Memory B cell (primary cell): ENCODE data around the gene GSK3A.

Source experiments
- ATAC-seq: fragments of 150-1000 bp; cut with Tn5 transposase; 2 replicates; pipeline ENCODE4 v1.10.0; 2021; ENCODE audit warnings: low read depth, mild to moderate bottlenecking, moderate library complexity
- DNase-seq, 2 donors: peaks; one replicate each; pipeline ENCODE4 v3.0.0; 2022; ENCODE audit warnings: low spot score in 2 of 2
- H3K27ac Mint-ChIP-seq: one replicate; pipeline ENCODE4 v1.8.0; 2022; ENCODE audit warnings: mild to moderate bottlenecking, moderate library complexity, mixed read lengths
- H3K27me3 Mint-ChIP-seq: one replicate; pipeline ENCODE4 v1.8.0; 2022; ENCODE audit warnings: mixed read lengths
- H3K36me3 Mint-ChIP-seq: one replicate; pipeline ENCODE4 v1.8.0; 2022; ENCODE audit warnings: mild to moderate bottlenecking, mixed read lengths
- H3K4me1 Mint-ChIP-seq: one replicate; pipeline ENCODE4 v1.8.0; 2022; ENCODE audit warnings: mixed read lengths
- H3K4me3 Mint-ChIP-seq: one replicate; pipeline ENCODE4 v1.8.0; 2022; ENCODE audit warnings: mild to moderate bottlenecking, moderate library complexity, mixed read lengths
- H3K9me3 Mint-ChIP-seq: one replicate; pipeline ENCODE4 v1.8.0; 2022; ENCODE audit warnings: mixed read lengths

Gene GSK3A

GRCh38 chr19:42242512-42243409 lies at the start of gene GSK3A:
TSS of gene GSK3A (minus strand) at chr19:42242602. CDS start at chr19:42242465, 137 bp downstream.
- Mint-ChIP-seq H3K9me3 (no peaks in the 10 kb centered on the region), H3K27me3 (no peaks in the 10 kb centered on the region), H3K36me3 (peaks cover 2% of the 10 kb centered on the region), H3K27ac (peak within 1 kb of the TSS; percentile 75), H3K4me1 (peaks cover 27% of the 10 kb centered on the region), H3K4me3 (peak within 1 kb of the TSS; percentile 86)
- ATAC-seq (peak; percentile 69), DNase-seq (peak; percentile 87 to 93)

- H3K4me3 Mint-ChIP-seq: no peak overlapping the region
- no peaks in the 10 kb centered on the region for H3K27me3 Mint-ChIP-seq
These were observed 49.0 kb upstream of the GSK3A start for GRCh38 chr19:42291435-42291810.

GRCh38 chr19:42290523-42291434 lies 48.4 kb upstream of the GSK3A start:
- Mint-ChIP-seq H3K4me1 (peaks cover 15% of the 10 kb centered on the region), H3K36me3 (peaks cover 15% of the 10 kb centered on the region), H3K27ac (peak overlapping the region; percentile 87), H3K9me3 (no peaks in the 10 kb centered on the region), H3K27me3 (no peaks in the 10 kb centered on the region), H3K4me3 (no peak overlapping the region)
- DNase-seq: peak; percentile 62 to 67
- ATAC-seq: peak; percentile 86

More at GRCh38 chr19:42291435-42291810, 49.0 kb upstream of the GSK3A start:
- DNase-seq: no peak
- ATAC-seq: no peak
- Mint-ChIP-seq H3K4me1 (peaks cover 13% of the 10 kb centered on the region), H3K9me3 (no peaks in the 10 kb centered on the region), H3K27ac (peak overlapping the region; percentile 87), H3K36me3 (peaks cover 15% of the 10 kb centered on the region)

GRCh38 chr19:42290136-42290522 lies 47.7 kb upstream of the GSK3A start:
- H3K36me3 Mint-ChIP-seq: peaks cover 15% of the 10 kb centered on the region
- H3K4me1 Mint-ChIP-seq: peaks cover 21% of the 10 kb centered on the region
- ATAC-seq (no peak), DNase-seq (no peak)
- H3K9me3 Mint-ChIP-seq: no peaks in the 10 kb centered on the region
- H3K27me3 Mint-ChIP-seq: no peaks in the 10 kb centered on the region
- H3K4me3 Mint-ChIP-seq: no peak overlapping the region
- no peak overlapping the region for H3K27ac Mint-ChIP-seq

GRCh38 chr19:42289556-42290041 lies 47.2 kb upstream of the GSK3A start:
- H3K36me3 Mint-ChIP-seq: peaks cover 15% of the 10 kb centered on the region
- H3K27me3 Mint-ChIP-seq: no peaks in the 10 kb centered on the region
- no peak overlapping the region for H3K4me3 Mint-ChIP-seq
- peaks cover 26% of the 10 kb centered on the region for H3K4me1 Mint-ChIP-seq
- DNase-seq (no peak), ATAC-seq (no peak)
- no peak overlapping the region for H3K27ac Mint-ChIP-seq
- no peaks in the 10 kb centered on the region for H3K9me3 Mint-ChIP-seq

- Mint-ChIP-seq H3K4me3 (no peak overlapping the region), H3K4me1 (peaks cover 27% of the 10 kb centered on the region), H3K36me3 (peaks cover 15% of the 10 kb centered on the region), H3K27me3 (no peaks in the 10 kb centered on the region), H3K27ac (no peak overlapping the region), H3K9me3 (no peaks in the 10 kb centered on the region)
- no peak for DNase-seq
- no peak for ATAC-seq
These were observed 46.6 kb upstream of the GSK3A start for GRCh38 chr19:42288881-42289555.

GRCh38 chr19:42288387-42288786 lies 46.0 kb upstream of the GSK3A start:
- no peaks in the 10 kb centered on the region for H3K9me3 Mint-ChIP-seq
- H3K27me3 Mint-ChIP-seq: no peaks in the 10 kb centered on the region
- H3K27ac Mint-ChIP-seq: no peak overlapping the region
- ATAC-seq (no peak), DNase-seq (no peak)
- H3K36me3 Mint-ChIP-seq: peaks cover 12% of the 10 kb centered on the region
- H3K4me1 Mint-ChIP-seq: peaks cover 27% of the 10 kb centered on the region
- H3K4me3 Mint-ChIP-seq: no peak overlapping the region

- Mint-ChIP-seq H3K27me3 (no peaks in the 10 kb centered on the region), H3K4me3 (no peak overlapping the region), H3K4me1 (peaks cover 24% of the 10 kb centered on the region), H3K36me3 (peaks cover 10% of the 10 kb centered on the region), H3K27ac (no peak overlapping the region), H3K9me3 (no peaks in the 10 kb centered on the region)
- DNase-seq (no peak), ATAC-seq (no peak)
These were observed 45.4 kb upstream of the GSK3A start for GRCh38 chr19:42287827-42288107.

- H3K4me3 Mint-ChIP-seq: no peak overlapping the region
- no peak for DNase-seq
- no peaks in the 10 kb centered on the region for H3K27me3 Mint-ChIP-seq
- H3K9me3 Mint-ChIP-seq: no peaks in the 10 kb centered on the region
- H3K27ac Mint-ChIP-seq: no peak overlapping the region
- peaks cover 10% of the 10 kb centered on the region for H3K36me3 Mint-ChIP-seq
- peaks cover 27% of the 10 kb centered on the region for H3K4me1 Mint-ChIP-seq
- no peak for ATAC-seq
These were observed 44.8 kb upstream of the GSK3A start for GRCh38 chr19:42287017-42287826.

- Mint-ChIP-seq H3K4me1 (peaks cover 28% of the 10 kb centered on the region), H3K27me3 (no peaks in the 10 kb centered on the region), H3K27ac (peak overlapping the region; percentile 76), H3K4me3 (peak overlapping the region; percentile 94), H3K36me3 (peaks cover 6% of the 10 kb centered on the region), H3K9me3 (no peaks in the 10 kb centered on the region)
- ATAC-seq (no peak), DNase-seq (no peak)
These were observed 44.1 kb upstream of the GSK3A start for GRCh38 chr19:42286349-42287016.

GRCh38 chr19:42285988-42286348 lies 43.6 kb upstream of the GSK3A start:
- H3K4me1 Mint-ChIP-seq: peaks cover 29% of the 10 kb centered on the region
- no peak for ATAC-seq

GRCh38 chr19:42285541-42285941 lies 43.1 kb upstream of the GSK3A start:
- no peaks in the 10 kb centered on the region for H3K27me3 Mint-ChIP-seq
- DNase-seq (no peak), ATAC-seq (no peak)
- H3K27ac Mint-ChIP-seq: peak overlapping the region; percentile 76
- H3K4me3 Mint-ChIP-seq: peak overlapping the region; percentile 94
- H3K9me3 Mint-ChIP-seq: no peaks in the 10 kb centered on the region
- H3K4me1 Mint-ChIP-seq: peaks cover 29% of the 10 kb centered on the region
- H3K36me3 Mint-ChIP-seq: peaks cover 3% of the 10 kb centered on the region

More at GRCh38 chr19:42285988-42286348, 43.6 kb upstream of the GSK3A start:
- no peak for DNase-seq
- Mint-ChIP-seq H3K9me3 (no peaks in the 10 kb centered on the region), H3K27ac (peak overlapping the region; percentile 76), H3K27me3 (no peaks in the 10 kb centered on the region), H3K36me3 (peaks cover 3% of the 10 kb centered on the region), H3K4me3 (peak overlapping the region; percentile 94)
